NCI-H1417 (cell line): ENCODE results near the gene FAM13A.

ENCODE experiments used
- DNase-seq, 3 experiments: peaks; one replicate each; lab custom pipeline; 2025; lab: John Stamatoyannopoulos, UW

The FAM13A gene

GRCh38 chr4:88746206-88746605 lies 310.8 kb downstream of the FAM13A start:
- DNase-seq: no peak

- no peak for DNase-seq
These were observed 311.3 kb downstream of the FAM13A start for GRCh38 chr4:88745581-88746163.

DNA sequence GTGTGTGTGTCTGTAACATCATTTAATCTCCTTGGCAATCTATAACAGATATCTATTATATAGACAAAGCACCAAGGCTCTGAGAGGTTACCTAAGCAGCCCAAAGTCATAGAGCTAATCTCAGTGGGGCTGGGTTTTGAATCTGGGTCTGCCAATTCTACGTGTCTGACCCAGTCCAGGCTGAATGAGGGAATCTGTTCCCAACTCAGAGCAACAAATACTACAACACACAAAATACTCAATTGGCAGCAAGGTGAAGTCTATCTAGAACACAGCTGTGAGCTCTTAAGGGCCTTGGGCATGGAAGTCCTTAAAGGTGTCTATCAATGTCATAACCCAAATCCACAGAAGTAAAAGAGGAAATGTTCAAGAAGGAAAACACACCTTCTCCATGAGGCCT lies 311.8 kb downstream of the FAM13A start:
- DNase-seq: no peak

DNA sequence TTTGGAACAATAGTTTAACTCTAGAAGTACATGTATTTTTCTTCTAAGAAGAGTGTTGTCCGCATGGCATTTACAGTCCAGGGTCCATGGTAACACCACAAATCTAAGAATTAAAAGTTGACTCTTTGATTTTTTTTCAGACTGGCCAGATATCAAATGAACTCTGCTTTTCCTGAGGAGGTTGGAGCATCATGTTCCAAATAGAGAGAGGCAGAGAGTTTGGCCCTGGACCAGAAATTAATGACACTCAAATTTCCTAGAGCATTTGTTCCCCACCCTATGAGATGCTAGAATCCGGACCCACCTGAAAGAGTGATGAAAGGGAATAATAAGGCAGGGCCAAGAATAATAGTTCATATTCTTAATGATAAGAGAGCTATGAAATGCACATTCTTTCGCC lies 312.4 kb downstream of the FAM13A start:
- no peak for DNase-seq

DNA sequence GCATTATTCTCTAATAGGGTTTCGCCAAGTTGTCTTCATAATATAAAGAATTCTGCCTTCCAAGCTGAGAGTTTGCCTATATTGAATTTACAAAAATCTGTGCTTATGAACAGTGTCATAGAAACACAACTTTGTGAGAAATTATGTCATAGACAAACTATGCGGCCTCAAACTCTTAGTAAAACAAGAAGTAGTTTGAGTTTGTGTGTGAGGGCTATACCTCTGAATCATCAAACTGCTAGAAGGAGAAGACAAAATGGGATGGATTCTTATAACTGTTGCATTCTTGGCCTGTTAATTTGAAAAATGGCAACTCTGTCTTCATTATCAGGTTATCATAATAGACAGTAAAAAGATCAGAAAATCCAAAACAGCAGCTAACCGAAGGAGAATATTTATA lies 313.3 kb downstream of the FAM13A start:
- DNase-seq: no peak

GRCh38 chr4:88742561-88742960 lies 314.4 kb downstream of the FAM13A start:
- no peak for DNase-seq

DNA sequence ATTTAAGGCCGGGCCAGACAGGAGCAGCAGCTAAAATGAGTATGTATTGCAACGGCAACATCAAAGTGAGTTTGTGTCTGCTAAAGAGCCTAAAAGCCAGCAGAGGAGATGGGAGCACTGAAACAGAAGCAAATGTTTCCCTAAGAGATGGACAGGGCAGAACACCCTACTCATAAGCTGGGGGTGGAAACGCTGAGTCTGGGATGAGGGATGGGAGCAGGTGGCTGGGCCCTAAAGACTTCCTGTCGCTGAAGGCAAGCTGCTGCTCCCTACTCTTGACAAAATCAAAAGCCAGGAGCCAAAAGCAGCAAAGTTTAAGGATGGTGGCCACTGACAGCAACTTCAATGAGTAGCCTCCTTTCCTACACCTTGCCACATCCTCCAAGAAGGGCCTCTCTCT lies 318.8 kb downstream of the FAM13A start:
- DNase-seq: no peak

GRCh38 chr4:88737307-88737941 lies 319.6 kb downstream of the FAM13A start:
- DNase-seq: peak in 1 of 3 experiments; percentile 91

GRCh38 chr4:88736264-88736663 lies 320.7 kb downstream of the FAM13A start:
- no peak for DNase-seq

DNA sequence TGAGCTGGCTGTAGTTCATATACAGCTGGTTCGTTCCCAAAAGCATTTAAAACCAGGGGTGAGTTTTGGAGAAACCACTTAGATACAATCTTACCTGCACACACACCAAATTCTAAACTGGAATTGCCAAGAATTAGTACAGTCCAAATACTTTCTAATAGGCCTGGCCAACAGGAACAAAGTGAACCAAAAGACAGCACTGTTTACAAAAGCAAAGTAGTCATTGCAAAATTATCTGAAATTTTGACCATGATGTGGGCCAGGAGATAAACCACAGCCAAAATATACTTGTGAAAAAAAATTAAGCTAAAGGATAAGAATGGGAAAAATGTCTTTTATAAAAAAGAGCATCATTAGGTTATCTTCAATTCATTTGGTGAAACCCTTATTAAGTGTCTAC lies 321.4 kb downstream of the FAM13A start:
- no peak for DNase-seq

DNA sequence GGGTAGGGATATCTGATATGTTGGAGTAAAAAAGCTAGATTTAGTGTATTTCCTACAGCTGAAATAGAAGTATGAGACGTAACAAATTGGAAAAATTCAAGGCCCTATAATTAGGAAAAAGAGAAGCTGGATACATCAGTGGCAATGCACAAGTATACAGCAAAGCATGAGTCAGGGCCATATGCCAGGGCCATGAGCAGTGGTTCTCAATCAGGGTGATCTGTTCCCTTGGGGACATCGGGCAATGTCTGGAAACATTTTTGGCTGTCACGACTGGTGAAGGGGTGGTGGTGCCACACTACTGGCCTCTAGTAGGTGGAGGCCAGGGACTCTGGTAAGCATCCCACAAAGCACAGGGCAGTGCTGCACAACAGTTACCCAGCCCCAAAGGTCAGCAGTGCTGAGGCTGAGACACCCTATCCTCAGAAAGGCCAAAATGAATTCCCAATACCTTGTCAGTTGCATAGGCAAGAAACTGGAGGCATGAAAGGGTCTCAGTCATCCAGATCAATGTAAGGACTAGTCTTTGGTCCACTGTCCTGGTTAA lies 322.5 kb downstream of the FAM13A start:
- no peak for DNase-seq

DNA sequence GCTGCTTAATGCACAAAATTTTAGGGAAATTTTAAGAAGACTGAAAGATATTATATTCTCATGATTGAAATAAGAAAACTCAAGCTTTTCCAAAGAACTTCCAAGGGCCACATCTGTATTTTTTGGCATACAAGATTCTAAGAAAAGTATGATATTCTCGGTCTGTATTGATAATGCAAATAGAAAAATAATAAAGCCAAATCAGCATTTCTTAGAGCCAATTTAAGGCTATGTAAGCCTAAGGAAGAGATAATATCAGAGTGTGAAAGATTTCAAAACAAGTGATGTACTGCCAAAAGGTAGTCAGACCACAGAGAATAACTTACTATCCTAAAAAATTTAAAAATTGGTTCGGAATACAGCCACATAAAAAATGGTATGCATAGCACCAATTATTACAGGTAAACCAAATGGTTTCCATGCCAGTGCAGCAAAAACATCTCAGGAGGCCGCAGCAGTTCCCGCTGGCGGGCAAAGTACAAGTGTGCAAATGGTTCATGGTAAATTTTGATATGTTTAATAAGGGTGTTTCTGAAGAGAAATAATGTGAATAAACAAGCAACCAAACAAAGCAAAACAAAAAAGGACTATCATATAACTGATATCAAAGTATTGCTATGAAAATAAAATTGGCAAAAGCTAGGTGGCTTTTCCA lies 324.1 kb downstream of the FAM13A start:
- no peak for DNase-seq

DNA sequence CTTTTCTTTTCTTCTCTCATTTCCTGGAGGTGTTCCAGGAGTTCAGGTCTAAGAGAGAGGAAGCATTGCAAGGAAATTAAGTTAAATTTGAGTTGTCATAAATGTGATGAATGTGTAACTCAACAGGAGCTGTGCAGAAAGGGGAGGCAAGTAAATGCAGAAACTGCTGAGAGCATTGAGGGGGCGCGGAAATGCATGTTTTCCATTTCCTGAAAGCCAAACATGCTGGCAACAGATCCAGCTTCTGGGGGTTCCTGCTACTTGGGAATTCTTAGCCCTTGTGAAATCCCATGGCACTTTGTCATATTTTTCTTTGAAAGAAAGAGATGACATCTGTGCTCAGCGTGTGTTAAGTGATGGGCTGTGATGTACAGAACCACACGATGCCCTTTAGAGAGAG lies 325.6 kb downstream of the FAM13A start:
- no peak for DNase-seq

GRCh38 chr4:88730811-88731210 lies 326.2 kb downstream of the FAM13A start:
- no peak for DNase-seq

- DNase-seq: peak in 1 of 3 experiments; percentile 6
These were observed 327.7 kb downstream of the FAM13A start for GRCh38 chr4:88729146-88729760.

DNA sequence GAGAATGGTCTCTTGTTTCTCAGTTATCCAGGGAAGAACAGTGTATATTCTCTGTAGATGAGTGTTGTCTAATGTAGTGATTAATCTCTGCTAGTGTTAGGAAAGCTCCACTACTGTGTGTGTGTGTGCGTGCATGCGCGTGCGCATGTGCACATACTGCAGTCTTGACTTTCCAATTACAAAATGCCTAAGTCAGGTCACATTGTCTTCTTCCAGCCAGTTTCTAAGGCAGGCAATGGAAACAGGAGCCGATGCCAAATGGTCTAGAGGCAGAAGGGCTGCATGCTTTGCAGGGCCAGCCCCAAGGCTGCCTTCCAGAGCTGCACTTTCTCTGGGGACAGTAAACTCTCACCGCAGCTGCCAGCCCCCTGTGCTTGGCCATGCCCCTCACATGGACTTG lies 328.8 kb downstream of the FAM13A start:
- no peak for DNase-seq

- DNase-seq: no peak
These were observed 331.0 kb downstream of the FAM13A start for GRCh38 chr4:88725986-88726385.

DNA sequence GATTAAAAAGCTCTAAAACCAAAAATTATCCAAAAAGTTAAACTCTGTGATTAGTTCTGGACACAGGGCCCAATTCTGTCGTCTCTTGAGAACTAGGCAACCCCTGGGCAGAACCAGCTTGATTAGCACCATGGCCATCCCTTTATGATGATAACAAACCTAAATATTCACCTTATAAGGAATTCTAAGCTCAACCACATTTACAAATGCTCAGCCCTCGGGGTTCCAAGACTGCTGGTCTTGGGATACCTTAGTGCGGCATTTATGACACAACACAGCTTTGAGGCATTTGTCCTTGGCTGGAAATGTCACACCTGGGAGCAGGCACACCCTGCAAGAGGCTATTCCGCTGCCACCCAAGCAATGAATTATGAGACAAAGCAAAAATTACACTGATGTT lies 331.8 kb downstream of the FAM13A start:
- no peak for DNase-seq

GRCh38 chr4:88724406-88724805 lies 332.6 kb downstream of the FAM13A start:
- DNase-seq: no peak

DNA sequence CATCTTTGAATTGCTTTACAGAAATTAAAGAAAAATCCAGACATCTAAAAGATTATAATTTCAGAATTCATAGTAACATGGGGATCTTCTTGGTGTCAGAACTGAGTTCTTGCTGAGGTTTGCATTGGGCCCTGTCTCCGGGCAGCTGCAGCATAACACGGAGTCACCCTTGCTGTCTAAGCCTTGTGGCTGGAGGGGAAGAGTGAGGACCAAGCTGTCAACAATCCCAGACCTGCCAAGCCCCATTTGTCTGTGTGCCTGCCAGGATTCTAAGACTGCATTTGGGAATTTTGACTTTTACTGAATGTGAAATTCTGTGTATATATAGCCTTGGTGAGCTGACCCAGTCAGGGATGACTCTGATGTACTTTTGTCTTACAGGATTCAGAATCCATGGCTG lies 334.2 kb downstream of the FAM13A start:
- no peak for DNase-seq

DNA sequence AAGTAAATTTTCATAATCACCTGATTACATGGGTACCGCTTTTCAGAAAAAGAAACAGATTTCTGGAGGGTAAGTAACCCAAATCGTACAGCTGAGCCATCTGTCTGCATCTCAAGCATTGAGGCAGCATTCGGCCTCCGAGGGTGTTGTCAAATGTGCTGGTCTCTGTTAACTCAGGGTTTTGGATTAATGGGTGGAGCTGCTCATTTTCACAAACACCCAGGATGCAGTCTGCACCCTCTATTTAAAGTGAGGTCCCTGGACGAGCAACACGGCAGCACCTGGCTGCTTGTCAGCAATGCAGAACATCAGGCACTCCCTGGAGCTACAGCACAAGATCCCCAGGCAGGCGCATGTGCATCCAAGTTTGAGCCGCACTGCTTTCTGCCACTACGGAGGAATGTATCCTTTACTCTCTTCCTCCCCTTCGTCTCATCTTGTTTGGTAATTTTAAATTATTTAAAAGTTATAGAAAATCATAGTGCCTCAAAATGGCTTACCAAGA lies 334.7 kb downstream of the FAM13A start:
- no peak for DNase-seq
